GM12801 (cell line): ENCODE data around the gene KRT4.

Source experiments
- TF ChIP-seq, protein P1 (sequence below): IDR thresholded peaks from one replicate; pipeline ENCODE4 v1.5.1; 2011; ENCODE audit warnings: control low read depth; ENCODE audit not compliant: insufficient read length; ENCODE audit errors: extremely low read depth

The KRT4 gene

DNA sequence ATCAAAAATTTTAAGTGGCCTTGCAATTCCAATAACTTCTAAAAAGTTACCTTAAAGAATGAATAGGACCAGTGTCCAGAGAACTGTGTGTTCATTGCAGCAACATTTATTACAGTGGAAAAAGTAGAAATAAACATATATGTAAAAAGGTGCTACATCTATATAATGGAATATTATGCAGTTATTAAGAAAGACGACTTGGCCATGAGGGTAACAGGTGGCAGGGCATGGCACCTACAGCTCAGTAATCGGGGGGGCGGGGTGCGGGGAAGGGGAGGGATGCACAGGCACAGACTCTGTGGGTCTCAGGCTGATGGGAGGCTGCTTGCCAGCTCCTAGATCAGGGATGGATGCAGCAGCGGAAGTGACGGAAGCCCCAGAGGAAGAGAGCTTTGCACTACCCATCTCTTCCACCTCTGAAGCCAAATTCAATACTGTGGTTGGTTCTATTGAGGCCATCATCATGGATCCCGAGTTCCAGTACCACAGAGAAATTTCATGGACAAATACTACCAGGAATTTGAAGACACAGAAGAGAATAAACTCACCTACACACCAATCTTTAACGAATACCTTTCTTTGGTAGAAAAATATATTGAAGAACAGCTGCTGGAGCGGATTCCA, 50.8 kb downstream of the KRT4 start:
- TF ChIP-seq, protein P1, sequence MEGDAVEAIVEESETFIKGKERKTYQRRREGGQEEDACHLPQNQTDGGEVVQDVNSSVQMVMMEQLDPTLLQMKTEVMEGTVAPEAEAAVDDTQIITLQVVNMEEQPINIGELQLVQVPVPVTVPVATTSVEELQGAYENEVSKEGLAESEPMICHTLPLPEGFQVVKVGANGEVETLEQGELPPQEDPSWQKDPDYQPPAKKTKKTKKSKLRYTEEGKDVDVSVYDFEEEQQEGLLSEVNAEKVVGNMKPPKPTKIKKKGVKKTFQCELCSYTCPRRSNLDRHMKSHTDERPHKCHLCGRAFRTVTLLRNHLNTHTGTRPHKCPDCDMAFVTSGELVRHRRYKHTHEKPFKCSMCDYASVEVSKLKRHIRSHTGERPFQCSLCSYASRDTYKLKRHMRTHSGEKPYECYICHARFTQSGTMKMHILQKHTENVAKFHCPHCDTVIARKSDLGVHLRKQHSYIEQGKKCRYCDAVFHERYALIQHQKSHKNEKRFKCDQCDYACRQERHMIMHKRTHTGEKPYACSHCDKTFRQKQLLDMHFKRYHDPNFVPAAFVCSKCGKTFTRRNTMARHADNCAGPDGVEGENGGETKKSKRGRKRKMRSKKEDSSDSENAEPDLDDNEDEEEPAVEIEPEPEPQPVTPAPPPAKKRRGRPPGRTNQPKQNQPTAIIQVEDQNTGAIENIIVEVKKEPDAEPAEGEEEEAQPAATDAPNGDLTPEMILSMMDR: no peak

DNA sequence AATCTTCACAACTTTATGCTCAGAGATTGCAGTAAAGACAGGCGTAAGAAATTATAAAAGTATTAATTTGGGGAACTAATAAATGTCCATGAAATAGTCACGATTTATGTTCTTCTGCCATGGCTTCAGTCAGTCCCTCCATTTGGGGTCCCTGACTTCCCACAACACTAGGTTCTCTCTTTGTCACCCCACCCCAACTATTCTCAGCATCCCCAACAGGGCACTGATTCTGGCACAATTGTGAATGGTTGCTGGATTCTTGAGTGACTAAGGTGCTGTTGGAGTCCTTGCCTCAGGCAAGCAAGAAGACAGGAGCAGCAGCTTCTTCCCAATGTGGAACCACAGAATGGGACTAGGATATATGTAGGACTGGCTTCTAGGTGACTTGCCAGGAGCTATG, 52.1 kb downstream of the KRT4 start:
- TF ChIP-seq, protein P1: no peak

DNA sequence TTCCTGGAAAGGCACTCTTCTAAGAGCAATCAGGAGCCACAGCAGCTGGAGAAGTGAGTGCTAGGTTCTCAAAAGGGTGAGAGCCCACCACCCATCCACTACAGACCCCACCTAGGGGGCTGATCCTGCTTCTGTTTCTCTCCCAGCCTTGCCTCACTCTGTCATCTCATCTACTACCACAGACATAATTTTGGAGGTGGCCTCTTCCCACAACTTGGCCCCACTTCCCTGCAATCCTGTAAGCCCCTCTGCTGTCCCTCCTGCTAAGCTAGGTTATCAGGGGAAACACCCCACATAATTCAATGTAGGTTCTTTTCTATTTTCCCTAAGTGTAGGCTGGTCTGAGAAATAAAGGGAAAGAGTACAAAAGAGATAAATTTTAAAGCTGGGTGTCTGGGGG, 53.3 kb downstream of the KRT4 start:
- TF ChIP-seq, protein P1: no peak

DNA sequence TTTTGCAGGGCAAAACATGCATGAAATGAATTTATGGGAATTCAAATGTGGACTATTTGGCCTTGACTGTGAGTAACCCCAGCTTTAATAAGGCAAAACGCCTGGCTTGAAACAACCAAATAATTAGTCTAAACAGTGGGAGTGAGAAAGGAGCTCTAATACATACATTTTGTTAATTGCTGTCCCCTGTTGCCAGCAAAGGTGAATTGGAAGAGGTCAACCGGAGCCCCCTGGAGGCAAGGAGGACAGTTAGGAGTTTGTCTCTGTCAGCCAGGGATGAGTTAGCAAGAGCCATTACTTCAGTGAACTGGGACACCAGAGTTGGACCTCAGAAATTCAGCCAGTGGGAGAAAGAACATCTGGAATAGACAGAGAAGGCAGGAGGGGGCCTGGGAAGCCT, 54.2 kb downstream of the KRT4 start:
- TF ChIP-seq, protein P1: no peak

DNA sequence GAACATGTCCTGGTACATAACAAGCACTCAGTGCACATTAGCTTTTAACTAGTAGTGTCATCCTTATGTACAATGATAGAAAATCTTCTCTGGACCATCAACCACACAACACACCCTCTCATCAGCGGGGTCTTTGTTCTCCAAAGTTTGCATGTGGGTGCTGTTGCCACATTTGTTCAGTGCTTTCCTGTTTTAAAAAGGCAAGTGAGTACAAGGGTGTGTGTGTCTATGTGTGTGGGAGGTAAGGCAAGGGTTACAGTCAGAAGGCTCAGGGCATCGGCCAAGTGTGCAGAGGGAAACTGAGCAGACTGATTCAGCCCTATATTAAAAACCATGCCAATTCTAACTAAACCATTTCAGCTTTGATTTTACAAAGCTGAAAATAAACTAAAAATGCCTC, 54.7 kb downstream of the KRT4 start:
- TF ChIP-seq, protein P1: no peak

DNA sequence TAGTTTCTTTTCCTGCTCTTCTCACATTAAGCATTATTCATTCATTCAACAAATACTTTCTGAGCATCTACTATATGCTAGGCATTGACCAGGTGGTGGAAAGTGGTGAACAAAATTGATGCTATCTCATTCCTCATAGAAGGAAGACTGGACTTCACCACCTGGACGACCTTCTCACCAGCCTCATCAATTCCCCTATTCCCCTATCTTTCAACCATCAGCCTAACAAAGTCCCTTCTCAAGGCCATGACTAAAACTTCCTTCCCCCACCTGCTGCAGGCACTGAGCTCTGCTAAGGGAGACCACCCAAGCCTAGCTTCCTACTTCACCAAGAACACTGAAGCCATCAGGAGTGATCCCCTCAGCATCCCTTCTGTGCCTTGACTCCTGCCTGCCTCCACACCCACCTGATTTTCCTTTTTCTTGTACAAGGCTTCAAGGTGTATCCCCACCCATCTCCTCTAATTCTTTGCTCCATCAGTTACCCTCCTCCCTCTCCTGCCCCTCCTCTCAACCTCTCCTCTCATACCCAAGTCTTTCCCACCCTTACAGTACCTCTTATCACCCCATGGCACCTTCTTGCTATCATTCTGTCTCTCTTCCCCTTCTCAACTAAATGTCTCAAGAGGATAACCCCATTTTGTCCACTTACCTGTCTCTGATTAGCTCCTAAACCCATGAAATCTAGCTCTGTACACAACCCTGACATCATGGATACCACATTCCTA, 56.3 kb downstream of the KRT4 start:
- TF ChIP-seq, protein P1: no peak
